Measurements from ENCODE around the gene UBASH3B. TPM values are rescaled to one million over a fixed set of nuclear protein-coding genes. Genes with fewer than 3 reads are reported as not detected.
A peak's percentile ranks its signal among the peaks of the same experiment; 100 is the strongest.

The UBASH3B gene
- total RNA-seq, 1 experiment from 2014 or later, result 10.3 TPM

- Mint-ChIP-seq H3K27me3 (ENCODE audit: insufficient read depth, unreplicated experiment) (no peaks in the 10 kb centered on the region), H3K4me3 (ENCODE audit: unreplicated experiment) (no peak overlapping the region), H3K36me3 (ENCODE audit: insufficient read depth, unreplicated experiment) (no peaks in the 10 kb centered on the region), H3K9me3 (ENCODE audit: unreplicated experiment) (no peaks in the 10 kb centered on the region), H3K27ac (ENCODE audit: low read depth, unreplicated experiment) (no peak overlapping the region), H3K4me1 (ENCODE audit: insufficient read depth, unreplicated experiment) (peaks cover 9% of the 10 kb centered on the region)
- intact Hi-C loops (cut with micrococcal nuclease), result no loop called here
- no peak for TF ChIP-seq CTCF (IDR thresholded peaks at IDR 0.05; ENCODE audit: unreplicated experiment)
- ChIA-PET CTCF (interaction anchor here (1.5 kb wide), 1 partner anchor 52 kb away, joined by 12 read pairs; no protein-coding TSS in a partner anchor), POLR2A (interaction anchor here (1.1 kb wide), 1 partner anchor 15 kb away, joined by 4 read pairs; no protein-coding TSS in a partner anchor)
- BruUV-seq (replicated peaks), result no TSS peak
- DNase-seq (ENCODE audit: unreplicated experiment), result no peak
Observed at GRCh38 chr11:122848186-122848585, 192.7 kb downstream of the UBASH3B start.

- Mint-ChIP-seq H3K9me3 (ENCODE audit: unreplicated experiment) (no peaks in the 10 kb centered on the region), H3K27ac (ENCODE audit: low read depth, unreplicated experiment) (no peak overlapping the region), H3K4me1 (ENCODE audit: insufficient read depth, unreplicated experiment) (peaks cover 9% of the 10 kb centered on the region), H3K36me3 (ENCODE audit: insufficient read depth, unreplicated experiment) (no peaks in the 10 kb centered on the region), H3K27me3 (ENCODE audit: insufficient read depth, unreplicated experiment) (no peaks in the 10 kb centered on the region), H3K4me3 (ENCODE audit: unreplicated experiment) (no peak overlapping the region)
- TF ChIP-seq CTCF (IDR thresholded peaks at IDR 0.05; ENCODE audit: unreplicated experiment), result no peak
- no TSS peak for BruUV-seq (replicated peaks)
- POLR2A ChIA-PET, result interaction anchor here (0.6 kb wide), 1 partner anchor 47 kb away, joined by 3 read pairs; no protein-coding TSS in a partner anchor
- peak; percentile 13 for DNase-seq (ENCODE audit: unreplicated experiment)
- intact Hi-C loops (cut with micrococcal nuclease), result no loop called here
- CTCF ChIA-PET, result interaction anchor here (0.6 to 14.6 kb wide), 5 partner anchors 14 to 269 kb away, joined by 3 to 404 read pairs (median 27); no protein-coding TSS in a partner anchor
Observed at GRCh38 chr11:122850076-122850631, 194.6 kb downstream of the UBASH3B start.

DNA sequence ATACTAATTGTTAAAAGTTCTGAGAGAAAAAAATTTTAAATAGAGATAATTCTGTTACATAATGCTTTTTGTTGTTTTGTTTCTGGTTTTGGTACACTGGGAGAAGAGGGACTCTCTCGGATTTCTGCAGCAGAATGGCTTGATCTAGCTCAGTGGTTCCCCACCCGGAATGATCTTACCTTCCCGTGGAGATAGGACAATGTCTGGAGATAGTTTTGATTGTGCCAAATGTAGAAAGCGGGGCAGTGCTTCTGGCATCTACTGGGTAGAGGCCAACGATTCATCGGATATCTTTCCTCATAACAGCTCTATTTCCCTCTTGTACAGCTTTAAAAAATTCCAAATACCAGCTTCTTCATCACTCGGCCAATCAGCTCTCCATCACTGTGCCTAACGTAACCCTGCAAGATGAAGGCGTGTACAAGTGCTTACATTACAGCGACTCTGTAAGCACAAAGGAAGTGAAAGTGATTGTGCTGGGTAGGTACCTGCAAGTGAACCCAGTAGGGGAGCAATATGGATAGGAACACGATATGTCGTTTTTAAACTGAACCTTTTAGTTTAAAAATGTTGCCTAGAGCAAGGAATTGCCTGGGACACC, 195.9 kb downstream of the UBASH3B start:
- DNase-seq (ENCODE audit: unreplicated experiment), result no peak
- BruUV-seq (replicated peaks), result no TSS peak
- no peaks in the 10 kb centered on the region for H3K27me3 Mint-ChIP-seq (ENCODE audit: insufficient read depth, unreplicated experiment)
- no peak for TF ChIP-seq CTCF (IDR thresholded peaks at IDR 0.05; ENCODE audit: unreplicated experiment)
- peaks cover 16% of the 10 kb centered on the region for H3K4me1 Mint-ChIP-seq (ENCODE audit: insufficient read depth, unreplicated experiment)
- intact Hi-C loops (cut with micrococcal nuclease), result no loop called here
- ChIA-PET CTCF (interaction anchor here (0.6 to 14.6 kb wide), 14 partner anchors 9 to 271 kb away, joined by 3 to 404 read pairs (median 6); partner anchors contain the start of genes CRTAM and UBASH3B), POLR2A (interaction anchor here (0.6 to 2.9 kb wide), 4 partner anchors 47 to 983 kb away, joined by 3 to 16 read pairs (median 4); partner anchors contain the start of gene HSPA8)
- H3K9me3 Mint-ChIP-seq (ENCODE audit: unreplicated experiment), result no peaks in the 10 kb centered on the region
- H3K4me3 Mint-ChIP-seq (ENCODE audit: unreplicated experiment), result no peak overlapping the region
- no peak overlapping the region for H3K27ac Mint-ChIP-seq (ENCODE audit: low read depth, unreplicated experiment)
- H3K36me3 Mint-ChIP-seq (ENCODE audit: insufficient read depth, unreplicated experiment), result no peaks in the 10 kb centered on the region

DNA sequence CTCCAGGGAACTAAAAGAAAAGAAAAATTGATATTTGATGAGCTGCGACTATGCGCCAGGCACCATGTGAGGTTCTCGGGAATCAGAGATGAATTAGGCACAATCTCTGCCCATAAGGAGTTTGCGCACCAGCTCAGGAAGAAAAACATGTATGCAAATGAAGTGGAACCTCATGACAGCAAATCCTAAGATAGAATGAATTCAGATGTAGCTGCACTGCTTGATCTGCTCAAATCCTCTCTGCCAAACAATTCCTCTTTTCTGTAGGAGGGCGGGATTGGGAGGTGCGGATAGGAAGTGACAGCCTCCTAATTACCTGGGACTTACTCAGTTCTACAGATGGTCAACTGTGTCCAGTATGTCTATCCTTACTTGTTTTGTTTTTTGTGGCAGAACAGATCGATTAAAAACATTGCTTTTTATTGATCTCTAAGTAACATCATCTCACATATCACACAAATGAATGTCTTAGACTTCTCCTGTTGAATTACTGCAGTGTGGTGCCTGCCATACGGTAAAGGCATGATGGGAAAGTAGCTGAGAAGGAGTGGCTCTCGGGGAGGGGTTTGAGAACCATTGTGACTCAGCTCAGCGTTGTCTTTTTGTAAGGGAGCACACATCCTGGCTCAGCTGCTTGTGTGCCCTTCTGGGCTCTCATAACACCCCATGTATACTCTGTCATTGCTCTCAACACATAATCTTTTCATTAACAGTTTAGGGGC, 196.7 kb downstream of the UBASH3B start:
- Mint-ChIP-seq H3K9me3 (ENCODE audit: unreplicated experiment) (no peaks in the 10 kb centered on the region), H3K36me3 (ENCODE audit: insufficient read depth, unreplicated experiment) (no peaks in the 10 kb centered on the region), H3K4me3 (ENCODE audit: unreplicated experiment) (no peak overlapping the region), H3K27ac (ENCODE audit: low read depth, unreplicated experiment) (no peak overlapping the region), H3K4me1 (ENCODE audit: insufficient read depth, unreplicated experiment) (peaks cover 20% of the 10 kb centered on the region), H3K27me3 (ENCODE audit: insufficient read depth, unreplicated experiment) (no peaks in the 10 kb centered on the region)
- TF ChIP-seq CTCF (IDR thresholded peaks at IDR 0.05; ENCODE audit: unreplicated experiment), result no peak
- DNase-seq (ENCODE audit: unreplicated experiment), result peak; percentile 45
- ChIA-PET CTCF (interaction anchor here (0.6 to 14.6 kb wide), 21 partner anchors 8 to 1817 kb away, joined by 3 to 404 read pairs (median 6); partner anchors contain the start of gene CRTAM), POLR2A (interaction anchor here (0.5 to 2.9 kb wide), 6 partner anchors 46 to 271 kb away, joined by 3 to 16 read pairs (median 4); partner anchors contain the start of gene HSPA8)
- intact Hi-C loops (cut with micrococcal nuclease), result no loop called here
- BruUV-seq (replicated peaks), result no TSS peak
